GM12874 (cell line): Measurements from ENCODE around the gene TMEM190.

ENCODE experiments used
- TF ChIP-seq, protein P1 (sequence below): IDR thresholded peaks from 2 replicates; pipeline ENCODE4 v1.5.1; 2011; ENCODE audit warnings: low read depth, mild to moderate bottlenecking, control low read depth, low read length, moderate library complexity; ENCODE audit not compliant: insufficient read depth

TMEM190 gene

DNA sequence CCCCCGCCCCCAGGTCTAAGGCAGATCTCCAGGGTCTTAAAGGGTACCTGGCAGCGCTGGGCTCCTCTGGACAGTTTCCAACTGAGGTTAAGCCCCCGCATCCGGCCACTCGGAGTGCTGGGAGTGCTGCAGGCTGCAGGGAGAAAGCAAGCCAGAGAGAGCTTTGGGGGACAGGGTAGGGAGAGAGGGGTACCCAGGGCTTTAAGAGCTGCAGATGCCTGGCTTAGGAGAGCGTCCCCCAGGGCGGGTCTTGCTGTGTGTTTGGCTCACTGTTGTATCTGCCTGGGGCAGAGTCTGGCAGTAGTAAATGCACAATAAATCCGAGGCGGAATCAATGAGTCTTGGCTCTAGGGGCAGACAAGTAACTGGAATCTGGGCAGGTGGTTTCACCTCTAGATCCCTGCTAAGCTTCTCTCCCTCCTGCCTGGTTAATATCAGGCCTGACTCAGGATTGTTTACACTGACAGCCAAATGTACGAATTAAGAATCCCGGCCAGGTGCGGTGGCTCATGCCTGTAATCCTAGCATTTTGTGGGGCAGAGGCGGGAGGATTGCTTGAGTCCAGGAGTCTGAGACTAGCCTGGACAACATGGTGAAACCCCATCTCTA is 21.3 kb upstream of the TMEM190 start:
- TF ChIP-seq, protein P1, sequence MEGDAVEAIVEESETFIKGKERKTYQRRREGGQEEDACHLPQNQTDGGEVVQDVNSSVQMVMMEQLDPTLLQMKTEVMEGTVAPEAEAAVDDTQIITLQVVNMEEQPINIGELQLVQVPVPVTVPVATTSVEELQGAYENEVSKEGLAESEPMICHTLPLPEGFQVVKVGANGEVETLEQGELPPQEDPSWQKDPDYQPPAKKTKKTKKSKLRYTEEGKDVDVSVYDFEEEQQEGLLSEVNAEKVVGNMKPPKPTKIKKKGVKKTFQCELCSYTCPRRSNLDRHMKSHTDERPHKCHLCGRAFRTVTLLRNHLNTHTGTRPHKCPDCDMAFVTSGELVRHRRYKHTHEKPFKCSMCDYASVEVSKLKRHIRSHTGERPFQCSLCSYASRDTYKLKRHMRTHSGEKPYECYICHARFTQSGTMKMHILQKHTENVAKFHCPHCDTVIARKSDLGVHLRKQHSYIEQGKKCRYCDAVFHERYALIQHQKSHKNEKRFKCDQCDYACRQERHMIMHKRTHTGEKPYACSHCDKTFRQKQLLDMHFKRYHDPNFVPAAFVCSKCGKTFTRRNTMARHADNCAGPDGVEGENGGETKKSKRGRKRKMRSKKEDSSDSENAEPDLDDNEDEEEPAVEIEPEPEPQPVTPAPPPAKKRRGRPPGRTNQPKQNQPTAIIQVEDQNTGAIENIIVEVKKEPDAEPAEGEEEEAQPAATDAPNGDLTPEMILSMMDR, result no peak

DNA sequence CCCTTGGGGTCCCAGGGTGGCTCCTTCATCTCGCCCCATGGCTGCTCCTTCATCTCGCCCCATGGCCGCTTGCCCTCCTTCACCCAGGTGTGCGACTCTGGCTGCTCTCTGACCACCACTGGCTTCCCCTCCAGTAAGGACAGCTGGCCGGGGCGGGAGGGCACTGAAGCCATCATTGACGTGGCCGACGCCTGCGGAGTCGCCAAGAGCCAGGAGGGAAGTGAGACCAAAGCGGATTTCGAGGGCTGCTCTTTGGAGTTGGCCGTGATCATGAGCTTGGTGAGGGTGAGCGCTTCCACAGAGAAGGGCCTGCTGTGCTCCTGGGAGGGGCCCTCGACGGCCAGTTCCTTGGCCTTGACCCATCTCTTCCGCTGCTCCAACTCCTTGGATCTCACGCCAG is 18.1 kb upstream of the TMEM190 start:
- TF ChIP-seq, protein P1, result no peak

DNA sequence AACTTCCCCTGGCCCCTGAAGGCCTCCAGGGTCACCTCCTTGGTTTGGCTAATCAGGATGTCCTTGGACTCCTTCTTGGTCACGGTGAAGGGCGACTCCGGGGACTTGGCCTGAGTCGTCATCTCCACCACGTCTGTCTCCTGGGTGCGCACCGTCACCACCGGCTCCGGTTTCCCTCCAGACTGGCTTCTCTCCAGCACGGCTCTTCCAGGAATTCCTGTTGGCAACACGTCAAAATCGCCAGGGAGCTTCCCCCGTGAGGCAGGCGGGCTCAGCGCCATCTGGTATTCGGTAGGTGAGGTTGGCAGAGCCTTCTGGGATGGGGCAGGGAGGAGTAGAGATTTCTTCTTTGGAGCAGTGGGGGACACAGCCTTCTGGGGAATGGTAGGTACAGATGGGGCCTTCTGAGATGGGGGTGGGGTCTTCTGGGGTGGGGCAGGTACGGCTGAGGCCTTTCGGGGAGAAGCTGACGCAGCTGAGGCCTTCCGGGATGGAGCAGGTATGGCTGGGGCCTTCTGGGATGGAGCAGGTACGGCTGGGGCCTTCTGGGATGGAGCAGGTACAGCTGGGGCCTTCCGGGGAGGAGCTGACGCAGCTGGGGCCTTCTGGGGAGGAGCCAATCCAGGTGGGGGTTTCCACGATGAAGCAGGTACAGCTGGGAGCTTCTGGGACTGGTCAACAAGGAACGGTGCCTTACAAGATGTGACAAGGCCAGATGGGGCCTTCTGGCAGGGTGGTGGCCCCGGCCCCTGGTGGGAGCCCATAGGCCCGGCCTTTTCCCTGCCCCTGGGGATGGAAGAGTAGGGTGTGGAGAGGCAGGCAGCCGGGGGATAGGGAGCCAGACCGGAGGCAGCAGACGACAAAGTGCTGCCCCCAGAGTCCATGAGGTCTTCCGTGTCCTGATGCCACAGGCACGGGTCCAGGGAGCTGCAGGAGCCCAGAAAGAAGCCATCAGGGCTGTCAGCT is 17.4 kb upstream of the TMEM190 start:
- TF ChIP-seq, protein P1, result no peak

DNA sequence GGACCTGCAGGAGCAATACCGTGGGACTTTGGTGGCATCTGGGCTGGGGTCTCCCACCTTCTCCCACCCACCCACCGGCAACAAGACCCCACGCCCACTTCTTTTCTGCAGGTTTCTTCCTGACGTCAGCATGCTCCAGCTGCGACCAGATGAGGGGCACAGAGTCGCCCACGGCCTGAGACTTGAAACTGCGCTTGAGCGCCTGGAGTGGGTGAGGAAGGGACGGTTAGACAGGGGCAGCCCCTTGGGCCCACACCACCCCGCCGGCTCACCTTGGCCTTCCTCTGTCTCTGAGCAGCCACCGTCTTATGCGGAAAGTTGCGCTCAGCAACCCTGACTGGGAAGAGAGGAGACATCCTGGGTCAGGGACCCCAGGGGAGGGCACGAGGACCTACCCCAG is 15.7 kb upstream of the TMEM190 start:
- TF ChIP-seq, protein P1, result no peak

DNA sequence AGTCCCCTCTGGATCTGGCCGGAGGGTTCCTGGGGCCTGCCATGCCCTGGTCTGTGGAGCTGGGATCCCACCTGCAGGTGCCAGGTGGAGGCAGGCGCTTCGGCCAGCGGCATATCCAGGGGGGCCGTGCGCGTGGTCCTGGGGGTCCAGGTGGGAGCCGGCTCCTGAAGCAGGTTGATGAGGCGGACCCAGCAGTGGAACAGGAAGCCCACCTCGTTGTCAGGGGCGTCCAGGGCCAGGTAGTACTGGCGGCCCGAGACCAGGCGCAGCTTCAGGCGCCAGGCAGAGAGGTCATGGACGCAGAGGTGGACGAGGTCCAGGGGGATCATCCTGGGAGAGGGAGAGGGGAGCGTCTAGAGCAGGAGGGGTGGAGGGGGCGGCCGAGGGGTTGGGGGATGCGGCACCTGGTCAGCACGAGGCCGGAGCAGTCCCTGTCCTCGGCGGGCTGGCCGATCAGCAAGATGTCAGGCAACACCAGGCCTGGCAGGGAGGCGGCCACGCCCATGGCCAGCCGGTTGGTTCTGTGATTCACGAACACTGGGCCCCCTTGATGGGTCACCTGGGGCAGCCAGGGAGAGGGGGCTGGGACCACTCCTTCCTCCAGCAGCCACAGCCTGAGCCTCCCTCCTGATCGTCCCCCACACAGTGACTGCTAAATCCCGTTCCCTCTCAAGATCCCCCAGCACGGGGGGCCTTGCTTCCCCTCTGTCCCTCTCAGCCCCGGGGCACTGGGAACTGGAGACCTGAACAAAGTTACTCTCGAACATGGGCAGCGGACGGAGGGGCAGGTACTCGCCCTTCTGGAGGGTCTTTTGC is 14.2 kb upstream of the TMEM190 start:
- TF ChIP-seq, protein P1, result no peak

DNA sequence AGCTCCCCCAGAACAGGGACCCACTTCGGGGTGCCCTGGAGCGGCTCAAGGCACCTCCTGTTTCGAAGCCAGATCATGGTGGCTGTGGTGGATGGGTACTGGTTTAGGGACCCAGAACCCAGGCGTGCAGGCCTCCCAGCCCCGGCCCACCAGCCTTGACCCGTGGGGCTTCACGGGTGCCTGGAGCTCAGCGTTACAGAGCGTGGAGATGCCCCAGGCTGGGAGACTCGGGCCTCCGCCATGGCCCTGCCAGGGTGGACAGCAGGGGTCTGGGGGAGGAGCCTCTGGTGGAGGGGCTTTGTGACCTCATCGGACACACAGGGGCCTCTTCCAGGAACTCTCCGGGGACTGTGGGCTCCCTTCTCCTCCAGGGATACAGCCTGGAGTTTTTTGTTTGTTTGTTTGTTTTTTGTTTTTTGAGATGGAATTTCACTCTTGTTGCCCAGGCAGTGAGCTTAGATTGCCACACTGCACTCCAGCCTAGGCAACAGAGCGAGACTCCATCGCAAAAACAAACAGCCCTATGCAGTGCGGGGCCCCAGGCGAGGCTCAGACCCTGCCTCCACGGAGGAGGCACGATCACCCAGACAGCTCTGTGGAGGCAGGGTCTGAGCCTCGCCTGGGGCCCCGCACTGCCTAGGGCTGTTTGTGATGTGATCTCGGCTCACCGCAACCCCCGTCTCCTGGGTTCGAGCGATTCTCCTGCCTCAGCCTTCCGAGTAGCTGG is 13.5 kb upstream of the TMEM190 start, which contains the start of gene GARIN5B:
GARIN5B (minus strand) TSS at position 271 of the 727 bp plus-strand sequence; CDS start at position 77, 194 bp downstream.
- TF ChIP-seq, protein P1, result no peak
